GM12872 (cell line): ENCODE measurements around the gene CDK13.

Experiments used
- TF ChIP-seq, protein P1 (sequence below): IDR thresholded peaks from 3 replicates; pipeline ENCODE4 v1.5.1; 2011; ENCODE audit warnings: low read depth, mild to moderate bottlenecking, low read length, moderate library complexity; ENCODE audit not compliant: insufficient read depth

CDK13 gene

DNA sequence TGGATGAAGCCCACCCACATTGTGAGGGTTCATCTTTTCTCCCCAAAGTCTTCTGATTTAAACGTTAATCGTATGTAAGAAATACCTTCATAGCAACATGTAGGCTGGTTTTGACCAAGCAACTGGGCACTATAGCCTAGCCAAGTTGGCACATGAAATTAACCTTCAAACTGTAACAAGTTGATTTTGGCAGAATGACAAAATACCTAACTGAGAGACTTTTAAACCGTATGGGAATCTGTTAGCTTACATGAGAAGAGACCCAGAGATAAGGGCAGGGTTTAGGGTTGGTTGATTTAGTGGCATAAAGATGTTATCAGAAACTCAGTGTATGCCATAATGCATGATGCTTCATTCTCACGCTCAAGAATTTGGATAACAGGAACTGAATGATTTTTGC, 69.5 kb downstream of the CDK13 start:
- TF ChIP-seq, protein P1, sequence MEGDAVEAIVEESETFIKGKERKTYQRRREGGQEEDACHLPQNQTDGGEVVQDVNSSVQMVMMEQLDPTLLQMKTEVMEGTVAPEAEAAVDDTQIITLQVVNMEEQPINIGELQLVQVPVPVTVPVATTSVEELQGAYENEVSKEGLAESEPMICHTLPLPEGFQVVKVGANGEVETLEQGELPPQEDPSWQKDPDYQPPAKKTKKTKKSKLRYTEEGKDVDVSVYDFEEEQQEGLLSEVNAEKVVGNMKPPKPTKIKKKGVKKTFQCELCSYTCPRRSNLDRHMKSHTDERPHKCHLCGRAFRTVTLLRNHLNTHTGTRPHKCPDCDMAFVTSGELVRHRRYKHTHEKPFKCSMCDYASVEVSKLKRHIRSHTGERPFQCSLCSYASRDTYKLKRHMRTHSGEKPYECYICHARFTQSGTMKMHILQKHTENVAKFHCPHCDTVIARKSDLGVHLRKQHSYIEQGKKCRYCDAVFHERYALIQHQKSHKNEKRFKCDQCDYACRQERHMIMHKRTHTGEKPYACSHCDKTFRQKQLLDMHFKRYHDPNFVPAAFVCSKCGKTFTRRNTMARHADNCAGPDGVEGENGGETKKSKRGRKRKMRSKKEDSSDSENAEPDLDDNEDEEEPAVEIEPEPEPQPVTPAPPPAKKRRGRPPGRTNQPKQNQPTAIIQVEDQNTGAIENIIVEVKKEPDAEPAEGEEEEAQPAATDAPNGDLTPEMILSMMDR = no peak

DNA sequence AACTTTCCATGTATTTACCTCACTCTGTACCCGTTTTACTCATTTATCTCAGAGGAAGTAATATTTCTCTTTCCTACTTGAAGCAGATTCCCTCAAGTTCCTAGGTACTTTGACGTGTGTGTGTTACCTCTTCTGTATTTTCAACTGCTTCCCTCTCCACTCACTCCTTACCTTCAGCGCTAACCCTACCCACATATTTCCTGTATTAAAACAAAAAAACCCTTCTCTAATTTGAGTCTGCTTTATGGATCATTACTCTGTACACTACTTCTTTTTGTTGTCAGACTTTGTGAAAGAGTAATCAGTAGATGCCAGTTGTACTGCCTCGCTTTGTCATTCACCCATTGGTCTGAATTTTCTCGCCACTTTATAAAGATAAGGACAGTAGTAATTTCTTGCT, 74.0 kb downstream of the CDK13 start:
- TF ChIP-seq, protein P1 = no peak

DNA sequence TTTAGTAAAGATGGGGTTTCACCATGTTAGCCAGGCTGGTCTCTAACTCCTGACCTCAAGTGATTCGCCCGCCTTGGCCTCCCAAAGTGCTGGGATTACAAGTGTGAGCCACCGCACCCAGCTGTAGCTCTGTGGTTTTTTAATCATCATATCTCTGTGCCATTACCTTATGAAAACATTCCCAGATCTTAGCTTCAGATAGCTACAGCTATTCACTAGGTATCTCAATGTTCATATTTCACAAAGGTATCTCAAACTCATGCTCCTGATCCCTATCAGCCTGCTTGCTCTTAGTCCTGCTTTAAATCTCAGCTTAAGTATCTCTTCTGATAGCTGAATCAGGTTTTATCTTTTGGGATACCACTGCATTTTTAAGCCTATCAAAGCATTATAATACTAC, 74.8 kb downstream of the CDK13 start:
- TF ChIP-seq, protein P1 = no peak

DNA sequence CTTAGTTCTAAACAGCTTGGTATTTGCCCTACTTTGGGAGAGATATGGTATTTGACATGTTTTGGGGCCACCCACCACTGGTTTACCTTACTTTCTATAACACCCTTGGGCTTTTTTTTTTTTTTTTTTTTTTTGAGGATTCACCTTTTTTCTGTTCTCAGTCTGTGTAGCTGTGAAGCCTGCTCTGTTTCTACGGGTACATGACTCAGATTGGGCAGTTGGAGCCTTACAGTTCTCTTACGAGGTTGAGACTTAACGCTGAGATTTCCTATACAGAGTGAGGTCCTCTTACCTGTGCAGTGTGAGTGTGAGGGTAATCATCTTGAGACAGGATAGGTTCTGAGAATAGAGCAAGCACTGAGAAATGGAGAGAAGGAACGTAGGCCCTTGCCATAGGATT, 77.5 kb downstream of the CDK13 start:
- TF ChIP-seq, protein P1 = no peak

DNA sequence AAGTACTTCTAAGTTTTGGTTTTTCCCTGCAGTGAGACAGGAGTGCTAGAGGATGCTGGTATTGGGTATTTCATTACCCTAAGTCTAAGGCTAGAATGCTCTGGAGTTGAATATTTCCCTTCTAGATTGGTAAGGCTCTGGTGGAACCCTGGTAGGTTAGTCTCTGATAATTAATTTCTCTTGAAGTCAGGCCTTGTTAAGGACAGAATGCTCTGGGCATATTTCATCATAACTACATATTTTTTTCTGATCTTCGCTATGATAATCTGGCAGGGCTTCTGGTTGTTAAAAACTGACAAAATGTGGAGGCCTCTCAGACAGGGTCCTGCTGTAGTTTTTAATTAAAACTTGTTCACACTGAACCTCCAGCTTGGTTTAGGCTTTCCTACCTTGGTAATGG, 83.8 kb downstream of the CDK13 start:
- TF ChIP-seq, protein P1 = no peak

DNA sequence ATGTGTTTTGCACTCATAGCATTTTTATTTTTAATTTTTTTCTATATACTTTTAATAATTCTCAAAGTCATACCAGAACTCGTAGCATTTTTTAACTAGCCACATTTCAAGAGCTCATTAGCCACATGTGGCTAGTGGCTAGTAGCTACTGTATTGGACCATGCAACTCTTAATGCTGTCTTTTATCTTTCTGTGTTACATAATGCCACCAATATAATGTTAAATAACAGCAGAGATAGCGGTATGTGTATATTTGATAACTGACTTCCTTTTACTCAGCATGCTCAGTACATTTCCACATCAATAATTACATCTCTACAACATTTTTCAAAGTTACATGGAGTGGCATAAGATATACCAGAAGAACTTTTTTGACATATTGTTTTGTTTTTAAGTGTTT, 91.4 kb downstream of the CDK13 start:
- TF ChIP-seq, protein P1 = no peak

DNA sequence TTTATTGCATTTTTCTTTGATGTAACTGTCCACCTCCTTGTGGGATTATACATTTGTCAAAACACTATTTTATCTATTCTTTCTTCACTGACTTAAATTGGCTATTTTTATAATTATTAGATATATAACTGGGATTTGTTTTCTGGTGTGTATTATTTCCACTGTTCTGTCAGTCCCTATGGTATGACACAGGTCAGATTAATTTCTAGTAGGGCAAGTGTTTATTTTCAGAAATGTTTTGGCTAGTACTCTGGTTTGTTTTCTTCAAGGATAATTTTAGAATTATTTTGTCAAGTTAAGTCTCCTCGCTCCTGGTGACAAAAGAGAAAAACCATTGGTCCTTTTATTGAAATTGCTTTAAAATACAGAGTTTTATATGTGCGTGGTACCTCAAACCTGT, 93.1 kb downstream of the CDK13 start:
- TF ChIP-seq, protein P1 = no peak

DNA sequence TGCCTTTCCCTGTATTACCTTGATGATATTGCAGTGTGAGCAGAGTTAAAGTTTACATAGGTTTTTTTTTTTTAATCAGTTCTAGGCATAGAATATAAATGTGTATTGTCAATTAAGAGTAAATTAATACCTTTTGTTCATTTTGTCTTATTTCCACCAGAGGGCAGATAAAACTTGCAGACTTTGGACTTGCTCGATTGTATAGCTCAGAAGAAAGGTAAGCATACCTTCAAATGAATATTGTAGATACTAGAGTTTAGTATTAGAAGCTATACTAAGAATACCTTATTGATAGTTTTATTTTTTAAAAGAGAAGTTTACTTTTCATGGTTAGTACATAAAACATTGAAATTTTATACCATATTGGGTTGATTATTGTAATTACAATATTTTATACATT, 97.6 kb downstream of the CDK13 start:
- TF ChIP-seq, protein P1 = peak; percentile 17; the same call in 1 of the 3 replicates
